DMS153 treated with DMSO at 0.1 percent for 48 hours (cell line): ENCODE results near the gene PDE2A.

Experiments
- DNase-seq: peaks from one replicate; lab custom pipeline; 2025; ENCODE audit not compliant: unreplicated experiment; lab: John Stamatoyannopoulos, UW

The PDE2A gene

GRCh38 chr11:72673943-72674828, at the start of gene PDE2A:
Gene PDE2A (minus strand): TSS chr11:72674422. CDS start chr11:72674207, 215 bp downstream.
- DNase-seq, result peak; percentile 6

- no peak for DNase-seq
Measured at GRCh38 chr11:72723508-72723907, 49.3 kb upstream of the PDE2A start.

- peak; percentile 93 for DNase-seq
Measured at GRCh38 chr11:72722050-72722748, 48.0 kb upstream of the PDE2A start.

- DNase-seq, result peak; percentile 47
Measured at GRCh38 chr11:72721689-72722049, 47.4 kb upstream of the PDE2A start.

GRCh38 chr11:72721276-72721675, 47.1 kb upstream of the PDE2A start:
- no peak for DNase-seq

GRCh38 chr11:72720784-72721183, 46.6 kb upstream of the PDE2A start:
- DNase-seq, result no peak

- no peak for DNase-seq
Measured at GRCh38 chr11:72720047-72720446, 45.8 kb upstream of the PDE2A start.

GRCh38 chr11:72719551-72719950, 45.3 kb upstream of the PDE2A start:
- no peak for DNase-seq

GRCh38 chr11:72719144-72719543, 44.9 kb upstream of the PDE2A start:
- no peak for DNase-seq

GRCh38 chr11:72718101-72718501, 43.9 kb upstream of the PDE2A start:
- DNase-seq, result no peak

- DNase-seq, result no peak
Measured at GRCh38 chr11:72716788-72717435, 42.7 kb upstream of the PDE2A start.

- no peak for DNase-seq
Measured at GRCh38 chr11:72716290-72716689, 42.1 kb upstream of the PDE2A start.

GRCh38 chr11:72712841-72713240, 38.6 kb upstream of the PDE2A start:
- no peak for DNase-seq

GRCh38 chr11:72712168-72712751, 38.0 kb upstream of the PDE2A start:
- DNase-seq, result no peak

GRCh38 chr11:72711141-72711540, 36.9 kb upstream of the PDE2A start:
- DNase-seq, result no peak

GRCh38 chr11:72710278-72710677, 36.1 kb upstream of the PDE2A start:
- DNase-seq, result no peak

- DNase-seq, result no peak
Measured at GRCh38 chr11:72709478-72710238, 35.4 kb upstream of the PDE2A start.

- DNase-seq, result no peak
Measured at GRCh38 chr11:72707032-72707431, 32.8 kb upstream of the PDE2A start.

- DNase-seq, result no peak
Measured at GRCh38 chr11:72706579-72706978, 32.4 kb upstream of the PDE2A start.

GRCh38 chr11:72705442-72706365, 31.5 kb upstream of the PDE2A start:
- no peak for DNase-seq
